ES-I3 (cell line): ENCODE results near the gene DISC1.
"Not testable (repeated sequence)": the region's sequence is repeated elsewhere in the genome, so short reads cannot be mapped to it uniquely, and the experiment has no call there.

Source experiments
- H3K36me3 ChIP-seq: 2 replicates; pipeline ENCODE4 v1.6.1; 2013; ENCODE audit warnings: mild to moderate bottlenecking, low read length, control low read depth, moderate library complexity; ENCODE audit not compliant: insufficient read depth
- H3K4me1 ChIP-seq: 2 replicates; pipeline ENCODE4 v1.6.1; 2013; ENCODE audit warnings: mild to moderate bottlenecking, control low read depth, low read length; ENCODE audit not compliant: insufficient read depth
- H3K9ac ChIP-seq: 2 replicates; pipeline ENCODE4 v1.6.1; 2013; ENCODE audit warnings: low read depth, mild to moderate bottlenecking, low read length, moderate library complexity
- H3K9me3 ChIP-seq: 2 replicates; pipeline ENCODE4 v1.6.1; 2013; ENCODE audit warnings: mild to moderate bottlenecking, low read length, moderate library complexity; ENCODE audit not compliant: control insufficient read depth, insufficient read depth

DISC1 gene

DNA sequence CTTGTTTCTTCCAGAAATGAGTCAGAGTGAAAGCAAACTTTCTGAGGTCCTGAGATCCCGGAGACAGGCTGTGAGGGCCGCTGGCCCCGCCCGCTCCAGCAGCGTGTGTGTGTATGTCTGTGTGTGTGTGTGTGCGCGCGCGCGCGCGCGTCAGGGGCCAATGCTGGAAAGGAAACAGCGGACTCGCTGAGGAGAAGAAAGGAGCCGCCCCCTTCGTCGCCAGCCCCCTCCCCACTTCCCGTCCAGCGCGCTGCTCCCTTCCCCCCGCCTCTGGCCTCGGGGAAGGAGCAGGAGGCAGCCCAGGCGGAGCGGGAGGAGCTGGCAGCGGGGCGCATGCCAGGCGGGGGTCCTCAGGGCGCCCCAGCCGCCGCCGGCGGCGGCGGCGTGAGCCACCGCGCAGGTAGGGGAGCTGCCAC lies at the start of gene DISC1:
DISC1 (plus strand) TSS at position 256 of the 416 bp plus-strand sequence; CDS start at position 334, 78 bp downstream.
- no peaks in the 10 kb centered on the region for H3K9me3 ChIP-seq
- H3K4me1 ChIP-seq: peaks cover 9% of the 10 kb centered on the region
- peak within 1 kb of the TSS; percentile 71 for H3K9ac ChIP-seq
- H3K36me3 ChIP-seq: no peaks in the 10 kb centered on the region

DNA sequence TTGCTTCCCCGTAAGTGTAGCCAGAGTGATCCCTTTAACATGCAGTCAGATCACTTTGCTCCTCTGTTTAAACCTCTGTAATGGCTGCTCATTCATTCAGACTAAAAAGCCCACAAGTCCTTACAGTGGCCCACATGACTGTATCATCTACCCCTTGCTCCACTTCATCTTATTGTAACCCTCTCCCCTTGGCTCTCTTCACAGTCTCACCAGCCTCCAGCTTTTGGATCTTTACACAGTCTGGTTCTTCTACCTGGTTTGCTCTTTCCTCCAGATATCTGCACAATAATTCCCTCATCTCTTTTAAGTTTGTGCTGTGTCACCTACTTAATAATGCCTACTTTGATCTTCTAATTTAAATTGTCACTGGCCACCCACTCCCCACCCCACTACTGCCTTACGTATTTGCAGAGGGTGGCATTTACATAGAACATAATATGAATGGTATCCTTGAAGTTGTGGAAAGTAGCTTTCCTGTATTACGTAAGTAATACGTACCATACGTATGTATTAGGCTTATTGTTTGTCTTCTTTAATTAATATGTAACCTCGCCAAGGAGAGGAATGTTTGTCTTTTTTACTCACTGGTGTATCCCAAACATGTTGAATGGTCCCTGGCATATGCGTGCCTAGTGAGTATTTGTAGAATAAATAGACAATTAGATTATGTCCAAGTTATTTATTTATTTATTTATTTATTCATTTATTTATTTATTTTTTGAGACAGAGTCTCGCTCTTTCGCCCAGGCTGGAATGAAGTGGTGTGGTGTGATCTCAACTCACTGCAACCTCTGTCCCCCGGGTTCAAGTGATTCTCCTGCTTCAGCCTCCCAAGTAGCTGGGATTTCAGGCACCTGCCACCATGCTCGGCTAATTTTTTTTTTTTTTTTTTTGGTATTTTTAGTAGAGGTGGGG lies 49.5 kb upstream of the DISC1 start:
- H3K9ac ChIP-seq: no peak overlapping the region
- no peaks in the 10 kb centered on the region for H3K36me3 ChIP-seq
- H3K4me1 ChIP-seq: no peaks in the 10 kb centered on the region
- H3K9me3 ChIP-seq: no peaks in the 10 kb centered on the region

DNA sequence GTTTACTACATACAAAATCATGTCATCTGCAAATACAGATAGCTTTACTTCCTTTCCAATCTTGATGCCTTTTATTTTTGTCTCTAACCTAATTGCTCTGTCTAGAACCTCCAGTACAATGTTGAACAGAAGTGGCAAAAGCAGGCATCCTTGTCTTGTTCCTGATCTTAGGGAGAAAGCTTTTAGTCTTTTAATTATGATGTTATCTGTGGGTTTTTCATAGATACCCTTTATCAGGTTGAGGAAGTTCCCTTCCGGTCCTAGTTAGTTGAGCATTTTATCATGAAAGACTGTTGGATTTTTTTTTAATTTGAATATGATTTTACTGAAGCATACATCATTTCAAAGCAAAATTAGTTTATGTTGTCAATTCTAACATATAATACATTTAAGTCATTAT lies 45.7 kb upstream of the DISC1 start:
- H3K9me3 ChIP-seq: no peaks in the 10 kb centered on the region
- H3K9ac ChIP-seq: no peak overlapping the region
- H3K36me3 ChIP-seq: no peaks in the 10 kb centered on the region
- H3K4me1 ChIP-seq: no peaks in the 10 kb centered on the region

DNA sequence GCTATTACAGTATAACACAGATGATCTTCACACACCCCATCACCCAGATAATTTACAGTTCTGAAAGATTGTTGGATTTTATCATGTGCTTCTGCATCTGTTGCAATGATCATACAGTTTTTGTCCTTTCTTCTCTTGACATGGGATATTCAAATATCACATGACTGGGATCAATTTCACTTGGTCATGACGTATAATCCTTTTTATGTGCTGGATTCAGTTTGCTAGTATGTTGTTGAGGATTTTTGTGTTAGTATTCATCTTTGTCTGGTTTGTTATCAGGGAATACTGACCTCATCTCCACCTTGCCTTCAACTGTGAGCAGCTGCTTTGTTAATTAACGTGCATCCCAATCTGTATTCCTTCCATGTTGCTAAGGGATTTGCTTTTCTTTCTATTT lies 44.7 kb upstream of the DISC1 start:
- Histone ChIP-seq H3K9ac (no peak overlapping the region), H3K9me3 (no peaks in the 10 kb centered on the region), H3K36me3 (no peaks in the 10 kb centered on the region), H3K4me1 (no peaks in the 10 kb centered on the region)

DNA sequence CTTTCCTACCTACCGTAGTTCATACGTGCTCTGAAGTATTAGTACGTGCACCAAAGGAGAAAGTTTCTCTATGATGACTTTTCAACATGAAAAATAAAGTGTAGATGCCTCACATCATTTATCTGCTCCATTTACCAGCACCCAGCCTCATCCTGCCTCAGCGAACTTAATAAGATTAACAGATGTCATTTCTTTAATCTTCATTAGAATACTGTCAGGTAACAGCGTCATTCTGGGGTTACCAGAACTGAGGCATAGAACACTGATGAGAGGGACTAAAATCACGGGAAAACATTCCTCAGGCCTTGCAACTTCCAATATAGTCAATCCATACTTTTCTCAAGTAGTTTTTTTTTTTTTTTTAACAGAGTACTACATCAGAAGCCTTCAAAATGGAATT lies 43.2 kb upstream of the DISC1 start:
- Histone ChIP-seq H3K9ac (no peak overlapping the region), H3K9me3 (no peaks in the 10 kb centered on the region), H3K36me3 (no peaks in the 10 kb centered on the region), H3K4me1 (no peaks in the 10 kb centered on the region)

DNA sequence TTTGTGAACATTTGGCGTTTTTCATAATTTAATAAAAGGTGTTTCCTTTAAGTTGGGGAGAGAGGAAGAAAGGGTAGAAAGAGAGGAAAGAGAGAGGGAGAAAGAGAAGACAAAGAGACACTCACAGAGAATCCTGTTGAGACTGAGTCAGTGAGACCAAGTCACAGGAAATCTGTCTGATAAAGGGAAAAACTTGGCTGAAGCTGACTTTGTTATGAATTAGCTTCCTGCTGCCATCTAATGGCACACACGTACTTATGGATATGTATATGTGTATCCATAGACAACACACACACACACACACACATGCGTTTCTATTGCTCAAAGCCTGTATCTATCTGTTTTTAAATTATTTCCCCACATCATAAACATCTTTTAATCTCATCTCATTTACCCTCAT lies 42.5 kb upstream of the DISC1 start:
- no peaks in the 10 kb centered on the region for H3K36me3 ChIP-seq
- H3K9ac ChIP-seq: no peak overlapping the region
- no peaks in the 10 kb centered on the region for H3K4me1 ChIP-seq
- no peaks in the 10 kb centered on the region for H3K9me3 ChIP-seq

DNA sequence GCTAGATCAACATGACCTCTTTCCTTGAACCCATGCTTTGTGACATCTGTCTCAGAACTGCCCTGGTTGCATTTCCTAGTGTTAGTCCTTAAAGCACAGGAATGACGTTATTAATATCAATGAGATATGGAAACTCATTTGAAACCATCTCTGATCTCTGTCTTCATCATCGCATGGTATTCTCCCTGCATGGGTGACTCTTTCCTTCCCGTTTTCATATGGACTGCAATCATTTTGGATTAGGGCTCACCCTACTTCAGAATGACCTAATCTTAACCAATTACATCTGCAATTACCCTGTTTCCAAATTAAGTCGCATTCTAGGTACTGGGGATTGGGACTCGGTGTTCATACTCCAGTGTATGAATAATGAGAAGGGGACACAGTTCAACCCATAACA lies 41.7 kb upstream of the DISC1 start:
- Histone ChIP-seq H3K9me3 (no peaks in the 10 kb centered on the region), H3K36me3 (no peaks in the 10 kb centered on the region), H3K4me1 (no peaks in the 10 kb centered on the region), H3K9ac (no peak overlapping the region)

DNA sequence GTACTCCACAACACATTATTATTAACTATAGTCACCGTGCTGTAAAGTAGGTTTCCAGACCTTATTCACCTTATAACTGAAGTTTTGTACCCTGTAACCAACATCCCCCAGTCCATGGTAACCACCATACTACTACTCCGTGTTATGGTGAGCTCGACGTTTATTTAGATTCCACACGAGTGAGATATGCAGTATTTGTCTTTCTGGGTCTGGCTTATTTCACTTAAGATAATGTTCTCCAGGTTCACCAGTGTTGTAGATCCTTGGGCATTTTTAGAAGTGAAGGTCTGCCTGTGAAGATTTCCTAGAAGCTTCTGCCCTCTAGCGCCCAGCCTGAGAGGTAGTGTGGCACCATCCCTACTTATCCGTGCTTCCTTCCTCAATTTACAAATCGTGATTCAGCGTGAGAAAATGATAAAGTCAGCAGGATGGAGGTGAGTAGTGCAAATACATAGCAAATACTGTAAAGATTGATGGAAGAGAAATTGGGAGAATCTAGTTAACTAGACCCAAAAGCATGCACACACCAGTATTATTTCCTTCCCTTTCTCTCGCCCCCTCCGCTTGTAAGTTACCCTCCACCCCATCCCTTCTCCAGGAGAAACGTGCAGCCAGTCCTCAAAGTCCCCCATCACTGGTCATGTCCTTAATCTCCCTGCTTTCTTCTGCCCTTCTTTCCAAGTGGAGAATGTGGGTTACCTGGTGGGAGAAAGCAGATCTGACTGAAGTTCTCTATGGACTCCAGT lies 36.0 kb upstream of the DISC1 start:
- Histone ChIP-seq H3K9ac (no peak overlapping the region), H3K9me3 (no peaks in the 10 kb centered on the region), H3K4me1 (no peaks in the 10 kb centered on the region), H3K36me3 (no peaks in the 10 kb centered on the region)

DNA sequence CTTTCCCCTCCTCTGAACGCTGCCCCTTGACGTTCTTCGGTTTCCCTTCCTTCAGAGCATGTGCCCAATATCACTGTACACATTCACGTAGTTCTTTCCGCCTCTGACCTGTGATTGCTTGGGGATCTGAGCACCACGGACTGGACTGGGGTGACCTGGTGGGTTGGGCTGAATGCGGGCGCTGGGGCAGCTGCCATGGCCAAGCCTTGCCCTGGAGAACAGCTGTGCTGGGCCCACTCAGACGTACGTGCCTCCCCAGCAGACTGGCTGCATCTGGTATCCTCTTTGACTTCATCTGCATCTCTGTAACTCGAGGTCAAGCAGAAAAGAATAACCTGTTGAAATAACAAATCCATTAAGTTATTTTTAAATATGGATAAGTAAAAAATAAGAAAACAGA lies 35.1 kb upstream of the DISC1 start:
- Histone ChIP-seq H3K9ac (no peak overlapping the region), H3K4me1 (no peaks in the 10 kb centered on the region), H3K36me3 (no peaks in the 10 kb centered on the region), H3K9me3 (no peaks in the 10 kb centered on the region)

DNA sequence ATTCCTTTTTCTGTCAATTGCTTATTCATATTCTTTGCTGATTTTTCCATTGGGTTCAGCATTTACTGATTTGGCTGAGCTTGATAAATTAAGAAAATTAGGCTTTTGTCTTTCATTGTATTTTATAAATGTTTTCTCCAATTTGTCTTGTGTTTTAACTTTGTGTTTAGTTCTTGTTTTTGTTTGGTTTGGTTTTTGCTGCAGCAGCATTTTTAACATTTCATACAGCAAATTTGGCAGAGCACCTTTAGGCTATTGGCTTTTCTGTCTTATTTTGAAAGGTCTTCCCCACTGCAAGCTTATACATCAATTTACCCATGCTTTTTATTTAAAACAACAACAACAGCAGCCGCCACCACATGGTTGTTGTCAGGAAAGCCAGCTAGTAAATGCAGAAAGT lies 33.8 kb upstream of the DISC1 start:
- Histone ChIP-seq H3K9me3 (no peaks in the 10 kb centered on the region), H3K4me1 (no peaks in the 10 kb centered on the region), H3K9ac (no peak overlapping the region), H3K36me3 (no peaks in the 10 kb centered on the region)

DNA sequence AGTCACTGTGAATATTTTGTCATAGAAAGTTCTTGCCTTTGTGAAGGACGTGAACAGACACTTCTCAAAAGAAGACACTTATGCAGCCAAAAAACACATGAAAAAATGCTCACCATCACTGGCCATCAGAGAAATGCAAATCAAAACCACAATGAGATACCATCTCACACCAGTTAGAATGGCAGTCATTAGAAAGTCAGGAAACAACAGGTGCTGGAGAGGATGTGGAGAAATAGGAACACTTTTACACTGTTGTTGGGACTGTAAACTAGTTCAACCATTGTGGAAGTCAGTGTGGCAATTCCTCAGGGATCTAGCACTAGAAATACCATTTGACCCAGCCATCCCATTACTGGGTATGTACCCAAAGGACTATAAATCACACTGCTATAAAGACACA lies 33.3 kb upstream of the DISC1 start:
- H3K9ac ChIP-seq, H3K4me1 ChIP-seq, H3K36me3 ChIP-seq, H3K9me3 ChIP-seq: not testable (repeated sequence)

DNA sequence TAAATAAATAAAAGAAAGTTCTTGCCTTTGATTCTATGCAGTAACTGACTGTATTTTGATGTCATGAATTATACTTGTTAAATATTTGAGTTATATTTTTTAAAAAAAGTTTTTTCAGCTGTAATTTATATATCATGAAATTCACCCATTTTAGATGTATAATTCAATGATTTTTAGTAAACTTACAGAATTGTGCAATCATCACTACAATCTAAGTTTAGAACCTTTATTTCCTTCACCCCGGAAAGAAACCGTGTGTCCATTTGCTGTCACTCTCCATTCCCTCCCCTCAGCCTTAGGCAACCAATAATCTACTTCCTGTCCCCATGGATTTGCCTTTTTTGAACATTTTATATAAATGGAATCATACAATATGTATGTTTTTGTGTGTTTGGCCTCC lies 32.5 kb upstream of the DISC1 start:
- no peaks in the 10 kb centered on the region for H3K36me3 ChIP-seq
- H3K4me1 ChIP-seq: no peaks in the 10 kb centered on the region
- H3K9ac ChIP-seq: no peak overlapping the region
- no peaks in the 10 kb centered on the region for H3K9me3 ChIP-seq

DNA sequence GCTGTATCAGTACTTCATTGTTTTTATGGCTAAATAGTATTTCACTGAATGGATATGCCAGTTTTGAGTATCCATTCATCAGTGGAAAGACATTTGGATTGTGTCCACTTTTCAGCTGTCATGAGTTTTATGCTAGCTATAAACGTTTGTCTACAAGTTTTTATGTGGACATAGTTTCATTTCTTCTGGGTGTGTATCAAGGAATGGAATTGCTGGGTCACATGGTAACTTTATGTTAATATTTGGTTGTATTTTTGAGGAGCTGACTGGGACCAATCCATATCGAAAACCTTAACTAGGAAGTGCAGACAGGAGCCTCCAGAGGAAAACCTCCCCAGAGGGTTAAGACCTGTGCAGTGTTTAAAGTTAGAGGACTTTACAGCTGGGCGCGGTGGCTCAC lies 31.8 kb upstream of the DISC1 start:
- H3K36me3 ChIP-seq: no peaks in the 10 kb centered on the region
- H3K9me3 ChIP-seq: no peaks in the 10 kb centered on the region
- H3K9ac ChIP-seq: no peak overlapping the region
- H3K4me1 ChIP-seq: no peaks in the 10 kb centered on the region

DNA sequence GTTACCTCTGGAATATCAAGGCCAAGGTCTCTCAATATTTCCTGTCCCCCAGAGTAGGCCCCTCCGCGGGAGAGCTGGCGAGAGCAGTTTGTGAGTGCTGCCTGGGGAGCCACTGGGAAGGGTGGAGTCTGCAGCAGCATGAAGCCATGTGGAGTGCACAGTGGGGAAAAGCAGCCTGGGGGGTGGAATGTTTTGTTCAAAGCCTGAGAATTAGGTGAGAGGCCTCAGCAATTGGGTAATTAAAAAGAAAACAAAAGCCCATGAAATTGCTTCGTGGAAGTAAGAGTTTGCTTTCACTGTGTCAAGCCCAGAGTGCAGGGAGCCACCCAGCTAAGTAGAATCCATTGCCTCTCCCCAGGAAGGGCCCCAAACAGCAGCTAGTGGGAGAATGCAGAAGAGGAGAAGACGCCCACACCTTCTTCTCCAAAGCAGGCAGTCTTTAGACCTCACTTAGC lies 30.2 kb upstream of the DISC1 start:
- Histone ChIP-seq H3K9ac (no peak overlapping the region), H3K36me3 (no peaks in the 10 kb centered on the region), H3K4me1 (no peaks in the 10 kb centered on the region), H3K9me3 (no peaks in the 10 kb centered on the region)

DNA sequence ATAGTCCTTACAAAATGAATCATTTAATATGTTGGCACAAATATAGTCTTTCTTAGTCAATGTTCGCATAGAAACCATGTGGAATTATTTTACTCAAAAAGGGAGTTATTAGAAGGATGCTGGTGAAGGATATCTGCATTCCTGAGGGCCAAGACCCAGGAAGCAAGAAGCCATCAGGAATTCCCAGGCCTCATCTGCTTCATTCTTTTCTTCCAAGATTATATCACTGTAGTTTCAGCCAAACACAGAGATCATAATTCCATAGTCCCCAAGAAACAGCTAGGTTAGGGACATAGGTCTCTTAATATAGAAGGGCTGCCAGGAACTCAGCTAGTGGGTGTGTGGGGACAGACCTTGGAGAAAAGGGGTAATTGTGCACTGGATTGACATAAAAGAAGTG lies 28.6 kb upstream of the DISC1 start:
- no peak overlapping the region for H3K9ac ChIP-seq
- H3K36me3 ChIP-seq: no peaks in the 10 kb centered on the region
- H3K4me1 ChIP-seq: no peaks in the 10 kb centered on the region
- no peaks in the 10 kb centered on the region for H3K9me3 ChIP-seq
